ENCODE measurements around the gene P2RX7. TPM values are rescaled to one million over a fixed set of nuclear protein-coding genes. Genes with fewer than 3 reads are reported as not detected.

Gene P2RX7
- total RNA-seq, 1 experiment from 2014 or later = 0.17 TPM

- Histone ChIP-seq H3K9me3 (ENCODE audit: low read depth, low read length, poor library complexity, severe bottlenecking) (no peaks in the 10 kb centered on the region), H3K36me3 (ENCODE audit: insufficient read depth, low read length, poor library complexity, severe bottlenecking) (no peaks in the 10 kb centered on the region), H3K27me3 (replicated peaks; ENCODE audit: insufficient read depth, low read depth, low read length, poor library complexity) (no peaks in the 10 kb centered on the region), H3K4me3 (ENCODE audit: low read depth, low read length, poor library complexity, severe bottlenecking) (no peak overlapping the region), H3K4me1 (ENCODE audit: insufficient read depth, low read length, poor library complexity, severe bottlenecking) (no peaks in the 10 kb centered on the region), H3K27ac (ENCODE audit: low read depth, low read length, poor library complexity, severe bottlenecking) (no peak overlapping the region)
- BruUV-seq (replicated peaks) = no TSS peak
- intact Hi-C loops (cut with micrococcal nuclease; ENCODE audit: unreplicated experiment) = no loop called here
- TF ChIP-seq EZH2 (IDR thresholded peaks at IDR 0.05; ENCODE audit: borderline replicate concordance, low read depth, low read length, poor library complexity, severe bottlenecking) = no peak
- no peak for TF ChIP-seq CTCF (conservative IDR thresholded peaks at IDR 0.05; ENCODE audit: low read depth, low read length)
- ChIA-PET CTCF (no interaction called here), POLR2A (ENCODE audit: low non-redundant PET) (no interaction called here)
- no peak for DNase-seq (ENCODE audit: low spot score)
Observed at GRCh38 chr12:121184984-121185889, 52.6 kb downstream of the P2RX7 start.

GRCh38 chr12:121186826-121187225 lies 54.1 kb downstream of the P2RX7 start:
- no peak overlapping the region for H3K4me3 ChIP-seq (ENCODE audit: low read depth, low read length, poor library complexity, severe bottlenecking)
- CTCF ChIA-PET = no interaction called here
- H3K27me3 ChIP-seq (replicated peaks; ENCODE audit: insufficient read depth, low read depth, low read length, poor library complexity) = no peaks in the 10 kb centered on the region
- H3K4me1 ChIP-seq (ENCODE audit: insufficient read depth, low read length, poor library complexity, severe bottlenecking) = no peaks in the 10 kb centered on the region
- POLR2A ChIA-PET (ENCODE audit: low non-redundant PET) = no interaction called here
- DNase-seq (ENCODE audit: low spot score) = no peak
- no peaks in the 10 kb centered on the region for H3K9me3 ChIP-seq (ENCODE audit: low read depth, low read length, poor library complexity, severe bottlenecking)
- H3K36me3 ChIP-seq (ENCODE audit: insufficient read depth, low read length, poor library complexity, severe bottlenecking) = no peaks in the 10 kb centered on the region
- intact Hi-C loops (cut with micrococcal nuclease; ENCODE audit: unreplicated experiment) = no loop called here
- no peak overlapping the region for H3K27ac ChIP-seq (ENCODE audit: low read depth, low read length, poor library complexity, severe bottlenecking)
- BruUV-seq (replicated peaks) = no TSS peak
- TF ChIP-seq CTCF (conservative IDR thresholded peaks at IDR 0.05; ENCODE audit: low read depth, low read length) = no peak
- no peak for TF ChIP-seq EZH2 (IDR thresholded peaks at IDR 0.05; ENCODE audit: borderline replicate concordance, low read depth, low read length, poor library complexity, severe bottlenecking)

GRCh38 chr12:121187501-121187900 lies 54.8 kb downstream of the P2RX7 start:
- no peaks in the 10 kb centered on the region for H3K9me3 ChIP-seq (ENCODE audit: low read depth, low read length, poor library complexity, severe bottlenecking)
- intact Hi-C loops (cut with micrococcal nuclease; ENCODE audit: unreplicated experiment) = no loop called here
- no peaks in the 10 kb centered on the region for H3K36me3 ChIP-seq (ENCODE audit: insufficient read depth, low read length, poor library complexity, severe bottlenecking)
- BruUV-seq (replicated peaks) = no TSS peak
- H3K27ac ChIP-seq (ENCODE audit: low read depth, low read length, poor library complexity, severe bottlenecking) = no peak overlapping the region
- H3K4me1 ChIP-seq (ENCODE audit: insufficient read depth, low read length, poor library complexity, severe bottlenecking) = no peaks in the 10 kb centered on the region
- ChIA-PET CTCF (no interaction called here), POLR2A (ENCODE audit: low non-redundant PET) (no interaction called here)
- TF ChIP-seq CTCF (conservative IDR thresholded peaks at IDR 0.05; ENCODE audit: low read depth, low read length) = no peak
- no peak for TF ChIP-seq EZH2 (IDR thresholded peaks at IDR 0.05; ENCODE audit: borderline replicate concordance, low read depth, low read length, poor library complexity, severe bottlenecking)
- H3K27me3 ChIP-seq (replicated peaks; ENCODE audit: insufficient read depth, low read depth, low read length, poor library complexity) = no peaks in the 10 kb centered on the region
- no peak overlapping the region for H3K4me3 ChIP-seq (ENCODE audit: low read depth, low read length, poor library complexity, severe bottlenecking)
- DNase-seq (ENCODE audit: low spot score) = no peak

Measured in A673 (cell line).